Measurements from ENCODE around the gene DNAH10. TPM values are rescaled to one million over a fixed set of nuclear protein-coding genes. Genes with fewer than 3 reads are reported as not detected.

DNAH10 gene
- total and polyA plus RNA-seq, 2 of the 13 experiments (the other 11 are each of a cell fraction or from before 2014, with no cell fraction given), result 0.01 to 0.02 TPM

DNA sequence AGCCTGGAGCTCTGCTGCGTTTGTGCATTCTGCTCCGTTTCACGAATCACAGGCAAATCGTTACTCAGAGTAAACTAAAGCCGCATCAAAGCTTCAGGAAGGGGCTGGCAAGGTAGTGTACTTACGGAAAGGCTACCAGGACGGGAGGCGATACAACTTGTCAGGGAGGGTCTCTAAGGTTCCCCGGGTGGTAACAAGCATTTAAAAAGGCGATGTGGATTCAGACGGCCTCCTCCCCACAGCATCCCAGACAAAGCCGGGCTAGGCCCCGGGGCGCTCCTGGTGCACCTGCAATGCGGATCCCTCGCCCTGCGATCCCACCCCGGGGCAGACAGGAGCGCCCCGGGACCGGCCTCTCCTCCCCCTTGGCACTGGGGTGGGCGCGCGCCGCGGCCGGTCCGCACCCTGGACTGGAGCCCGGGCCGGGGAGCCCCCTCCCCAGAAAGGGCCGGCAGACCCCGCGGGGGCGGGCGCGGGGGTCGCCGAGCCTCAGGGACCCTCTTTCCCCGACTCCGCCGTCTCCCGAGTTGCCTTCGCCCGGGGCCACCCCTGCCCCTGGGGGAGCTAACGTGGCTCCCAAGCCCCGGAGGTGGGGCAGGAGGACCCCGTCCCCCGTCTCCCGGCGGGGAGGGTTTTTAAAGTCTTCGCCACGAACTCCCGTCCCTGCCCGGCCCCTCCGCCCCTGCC lies 209.8 kb downstream of the DNAH10 start (continued):
- TF ChIP-seq ZNF766 (CRISPR knock-in tag; IDR thresholded peaks at IDR 0.05; ENCODE audit: borderline replicate concordance), result no peak
- TF ChIP-seq ARID4A (CRISPR knock-in tag; IDR thresholded peaks at IDR 0.05; ENCODE audit: borderline replicate concordance), result peak; percentile 73; the same call in 1 of the 2 replicates
- no peak for TF ChIP-seq ZNF709 (CRISPR knock-in tag; IDR thresholded peaks at IDR 0.05)
- no peak for TF ChIP-seq ZNF883 (CRISPR knock-in tag; IDR thresholded peaks at IDR 0.05; ENCODE audit: not compliant biosample characterization)
- TF ChIP-seq REPIN1 (CRISPR knock-in tag; IDR thresholded peaks at IDR 0.05; ENCODE audit: borderline replicate concordance, low read depth), result no peak
- no peak for TF ChIP-seq ZNF550 (CRISPR knock-in tag; IDR thresholded peaks at IDR 0.05; ENCODE audit: borderline replicate concordance)
- no peak for TF ChIP-seq ZSCAN20 (CRISPR knock-in tag; IDR thresholded peaks at IDR 0.05; ENCODE audit: borderline replicate concordance)
- TF ChIP-seq MTA3 (CRISPR knock-in tag; IDR thresholded peaks at IDR 0.05), result no peak
- peak; percentile 32; the same call in 1 of the 2 replicates for TF ChIP-seq PITX1 (CRISPR knock-in tag; IDR thresholded peaks at IDR 0.05)
- TF ChIP-seq AHR (CRISPR knock-in tag; IDR thresholded peaks at IDR 0.05), result no peak
- 0 out of 2 replicates have a peak, but pooled peaks have one; percentile 33 for TF ChIP-seq HDAC2 (CRISPR knock-in tag; IDR thresholded peaks at IDR 0.05)
- no peak for TF ChIP-seq ZFP82 (CRISPR knock-in tag; IDR thresholded peaks at IDR 0.05; ENCODE audit: borderline replicate concordance)
- TF ChIP-seq ZNF556 (CRISPR knock-in tag; IDR thresholded peaks at IDR 0.05; ENCODE audit: borderline replicate concordance), result no peak
- TF ChIP-seq, protein P1, sequence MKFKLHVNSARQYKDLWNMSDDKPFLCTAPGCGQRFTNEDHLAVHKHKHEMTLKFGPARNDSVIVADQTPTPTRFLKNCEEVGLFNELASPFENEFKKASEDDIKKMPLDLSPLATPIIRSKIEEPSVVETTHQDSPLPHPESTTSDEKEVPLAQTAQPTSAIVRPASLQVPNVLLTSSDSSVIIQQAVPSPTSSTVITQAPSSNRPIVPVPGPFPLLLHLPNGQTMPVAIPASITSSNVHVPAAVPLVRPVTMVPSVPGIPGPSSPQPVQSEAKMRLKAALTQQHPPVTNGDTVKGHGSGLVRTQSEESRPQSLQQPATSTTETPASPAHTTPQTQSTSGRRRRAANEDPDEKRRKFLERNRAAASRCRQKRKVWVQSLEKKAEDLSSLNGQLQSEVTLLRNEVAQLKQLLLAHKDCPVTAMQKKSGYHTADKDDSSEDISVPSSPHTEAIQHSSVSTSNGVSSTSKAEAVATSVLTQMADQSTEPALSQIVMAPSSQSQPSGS (CRISPR knock-in tag; IDR thresholded peaks at IDR 0.05), result no peak
- no peak for TF ChIP-seq ZNF615 (CRISPR knock-in tag; IDR thresholded peaks at IDR 0.05; ENCODE audit: borderline replicate concordance)
- TF ChIP-seq ZNF20 (CRISPR knock-in tag; IDR thresholded peaks at IDR 0.05), result no peak
